ENCODE measurements around the gene DNAJC25.
A peak's percentile ranks its signal among the peaks of the same experiment; 100 is the strongest.

The DNAJC25 gene

DNA sequence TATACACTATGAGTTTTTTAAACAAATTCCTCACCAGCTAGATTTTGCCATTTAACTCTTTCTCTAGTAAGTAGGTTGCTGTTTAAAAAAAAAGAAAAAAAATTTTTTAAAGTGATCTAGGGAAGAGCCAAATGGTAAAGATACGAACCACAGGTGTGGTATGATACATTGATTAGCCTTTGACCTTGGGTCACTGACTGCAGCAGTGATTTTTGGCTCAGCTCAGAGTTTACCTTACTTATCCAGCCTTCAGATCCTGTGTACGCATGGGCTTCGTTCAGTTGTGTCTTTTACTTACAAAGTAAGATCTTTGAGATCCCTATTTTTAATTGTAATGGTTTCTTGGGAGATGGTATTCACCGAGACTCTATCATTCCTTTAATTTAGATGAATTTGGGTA, 17.9 kb downstream of the DNAJC25 start:
- Histone ChIP-seq H3K27ac (no peak overlapping the region), H3K4me3 (no peak overlapping the region)
- TF ChIP-seq, protein P1, sequence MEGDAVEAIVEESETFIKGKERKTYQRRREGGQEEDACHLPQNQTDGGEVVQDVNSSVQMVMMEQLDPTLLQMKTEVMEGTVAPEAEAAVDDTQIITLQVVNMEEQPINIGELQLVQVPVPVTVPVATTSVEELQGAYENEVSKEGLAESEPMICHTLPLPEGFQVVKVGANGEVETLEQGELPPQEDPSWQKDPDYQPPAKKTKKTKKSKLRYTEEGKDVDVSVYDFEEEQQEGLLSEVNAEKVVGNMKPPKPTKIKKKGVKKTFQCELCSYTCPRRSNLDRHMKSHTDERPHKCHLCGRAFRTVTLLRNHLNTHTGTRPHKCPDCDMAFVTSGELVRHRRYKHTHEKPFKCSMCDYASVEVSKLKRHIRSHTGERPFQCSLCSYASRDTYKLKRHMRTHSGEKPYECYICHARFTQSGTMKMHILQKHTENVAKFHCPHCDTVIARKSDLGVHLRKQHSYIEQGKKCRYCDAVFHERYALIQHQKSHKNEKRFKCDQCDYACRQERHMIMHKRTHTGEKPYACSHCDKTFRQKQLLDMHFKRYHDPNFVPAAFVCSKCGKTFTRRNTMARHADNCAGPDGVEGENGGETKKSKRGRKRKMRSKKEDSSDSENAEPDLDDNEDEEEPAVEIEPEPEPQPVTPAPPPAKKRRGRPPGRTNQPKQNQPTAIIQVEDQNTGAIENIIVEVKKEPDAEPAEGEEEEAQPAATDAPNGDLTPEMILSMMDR (IDR thresholded peaks at IDR 0.05): no peak
- no peak for DNase-seq (ENCODE audit: low spot score)

DNA sequence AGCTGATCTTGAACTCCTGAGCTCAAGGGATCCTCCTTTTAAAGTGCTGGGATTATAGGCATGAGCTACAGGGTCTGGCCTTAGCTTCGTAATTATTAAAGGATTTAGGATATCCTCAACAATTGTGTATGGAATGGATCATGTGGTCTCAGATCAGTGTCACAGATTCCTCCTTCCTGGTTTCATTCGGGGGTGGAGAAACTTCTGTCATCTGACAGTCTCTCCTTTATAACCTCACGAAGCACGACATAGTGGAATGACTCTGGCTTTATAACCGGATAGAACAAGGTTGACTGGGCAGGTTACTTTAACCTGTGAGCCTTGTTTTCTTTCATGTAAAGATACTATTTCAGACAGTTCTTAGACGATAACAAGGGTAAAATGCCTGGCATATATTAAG, 25.9 kb downstream of the DNAJC25 start:
- Histone ChIP-seq H3K27ac (no peak overlapping the region), H3K4me3 (no peak overlapping the region)
- TF ChIP-seq, protein P1 (IDR thresholded peaks at IDR 0.05): no peak
- DNase-seq (ENCODE audit: low spot score): no peak

DNA sequence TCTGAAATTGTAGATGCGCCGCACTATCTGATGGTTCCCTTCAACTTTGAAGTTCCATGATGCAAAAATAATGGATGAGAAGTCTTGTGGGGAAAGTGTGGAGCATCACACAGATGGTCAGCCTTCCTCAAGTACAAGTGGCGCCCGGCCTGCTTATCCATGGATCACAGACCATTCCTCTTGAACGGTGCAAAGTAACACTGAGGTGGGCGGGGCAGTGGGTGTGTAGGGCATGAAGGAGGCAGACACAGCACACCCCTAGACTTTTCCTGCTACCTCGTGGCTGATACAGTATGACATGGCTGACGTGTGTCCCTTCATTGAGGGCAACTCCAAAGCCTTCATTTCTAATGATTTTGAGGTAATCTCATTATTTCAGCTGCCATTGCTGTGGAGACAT, 27.8 kb downstream of the DNAJC25 start:
- Histone ChIP-seq H3K4me3 (no peak overlapping the region), H3K27ac (no peak overlapping the region)
- TF ChIP-seq, protein P1 (IDR thresholded peaks at IDR 0.05): no peak
- DNase-seq (ENCODE audit: low spot score): no peak

DNA sequence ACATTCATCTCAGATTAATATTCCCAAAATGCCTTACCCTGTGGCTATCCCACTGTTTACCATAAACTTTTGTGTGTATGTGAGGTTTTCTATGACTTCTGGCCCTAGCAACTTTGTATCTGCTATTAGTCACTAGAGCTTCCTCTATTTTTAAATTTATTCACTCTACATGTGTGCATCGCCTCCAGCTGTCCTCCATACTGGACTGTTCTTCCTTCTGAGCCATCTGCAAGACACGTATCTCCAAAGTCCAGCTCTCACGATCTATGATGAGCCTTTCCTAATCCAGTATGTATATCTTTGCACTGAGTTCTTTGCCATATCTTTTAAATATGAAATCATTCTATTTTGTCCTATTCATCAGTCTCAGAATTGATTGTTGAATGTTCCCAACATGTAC, 28.6 kb downstream of the DNAJC25 start:
- no peak overlapping the region for H3K4me3 ChIP-seq
- TF ChIP-seq, protein P1 (IDR thresholded peaks at IDR 0.05): no peak
- no peak overlapping the region for H3K27ac ChIP-seq
- DNase-seq (ENCODE audit: low spot score): no peak

DNA sequence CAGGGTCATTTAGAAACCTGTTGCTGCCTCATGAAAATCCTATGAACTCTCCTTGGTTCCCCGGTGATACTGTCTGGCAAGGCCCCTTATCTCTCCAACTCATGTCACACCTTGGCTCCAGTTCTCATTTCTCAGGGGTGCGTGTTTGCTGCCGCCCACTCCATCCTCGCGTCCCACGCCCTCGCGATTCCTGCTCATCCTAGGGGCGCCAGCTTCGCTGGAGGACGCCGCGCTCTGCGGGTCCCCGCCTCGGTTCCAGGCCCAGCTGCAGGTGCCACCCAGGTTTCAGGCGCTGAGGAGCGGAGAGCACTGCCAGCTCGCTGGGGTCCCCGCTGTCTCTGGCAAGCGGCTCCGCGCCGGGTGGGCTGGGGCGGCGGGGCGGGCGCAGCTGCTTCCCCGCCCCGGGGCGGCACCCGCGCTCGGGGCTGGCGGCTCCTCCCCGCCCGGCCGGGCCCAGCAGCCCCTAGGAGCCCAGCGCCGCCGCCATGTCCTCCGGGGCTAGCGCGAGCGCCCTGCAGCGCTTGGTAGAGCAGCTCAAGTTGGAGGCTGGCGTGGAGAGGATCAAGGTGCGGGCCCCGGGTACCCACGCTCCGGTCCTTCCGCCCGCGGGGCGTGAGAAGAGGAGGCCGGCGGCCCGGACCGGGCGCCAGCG, 30.1 kb downstream of the DNAJC25 start, which contains the start of gene GNG10:
TSS of gene GNG10 (plus strand) at position 456 of the 652 bp plus-strand sequence. CDS start at position 486, 30 bp downstream.
- DNase-seq (ENCODE audit: low spot score): peak; percentile 71
- Histone ChIP-seq H3K4me3 (peak within 1 kb of the TSS; percentile 76), H3K27ac (peak within 1 kb of the TSS; percentile 60 to 82)
- TF ChIP-seq, protein P1 (IDR thresholded peaks at IDR 0.05): no peak

DNA sequence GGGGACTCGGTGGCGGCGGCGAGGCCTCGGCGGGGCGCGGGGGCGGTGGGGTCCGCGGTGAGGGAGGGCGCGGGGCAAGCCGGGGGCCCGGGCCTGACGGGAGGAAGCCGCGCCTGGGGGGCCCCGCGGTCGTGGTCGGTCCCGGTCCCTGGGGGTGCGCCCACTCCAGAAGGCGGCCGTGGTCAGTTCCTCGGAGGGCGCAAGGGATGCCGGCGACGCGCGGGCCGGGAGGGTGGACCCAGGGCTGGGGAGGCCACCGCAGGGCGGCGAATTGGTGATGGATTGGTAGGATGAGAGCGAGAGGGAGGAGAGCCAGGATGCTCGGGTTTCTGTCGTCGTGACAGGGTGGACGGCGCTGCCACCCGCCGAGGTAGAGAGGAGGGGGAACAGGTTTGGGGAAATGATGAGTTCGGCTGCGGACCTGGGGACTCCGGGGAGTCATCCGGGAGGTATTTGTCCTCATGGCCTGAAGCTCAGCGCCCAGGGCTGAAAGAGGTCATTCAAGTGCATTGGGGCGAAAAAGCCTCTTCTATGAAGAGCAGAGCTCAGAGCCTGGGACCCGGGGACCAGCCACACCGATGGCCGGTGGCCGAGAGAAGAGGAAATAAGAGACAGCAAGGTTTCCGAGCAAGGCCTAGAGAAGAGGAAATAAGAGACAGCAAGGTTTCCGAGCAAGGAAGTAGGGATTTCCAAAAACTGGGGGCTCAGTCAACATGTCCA, 30.8 kb downstream of the DNAJC25 start:
- TF ChIP-seq, protein P1 (IDR thresholded peaks at IDR 0.05): no peak
- DNase-seq (ENCODE audit: low spot score): peak; percentile 79
- H3K4me3 ChIP-seq: peak overlapping the region; percentile 76
- peak overlapping the region; percentile 60 to 82 for H3K27ac ChIP-seq

Data from coronary artery (tissue), 2 donors.